Retinal pigment epithelial cell (primary cell): ENCODE measurements around the gene EHMT2.
"Not testable (repeated sequence)": the region's sequence is repeated elsewhere in the genome, so short reads cannot be mapped to it uniquely, and the experiment has no call there.

ENCODE experiments used
- DNase-seq: peaks from one replicate; pipeline ENCODE4 v3.0.0-alpha.2; 2010; ENCODE audit warnings: low read depth
- H3K4me3 ChIP-seq: 2 replicates; pipeline ENCODE4 v1.5.1; 2011; ENCODE audit warnings: mild to moderate bottlenecking, low read length, control low read depth, moderate library complexity
- CTCF ChIP-seq: conservative IDR thresholded peaks from 2 replicates; pipeline ENCODE4 v1.5.1; 2011; ENCODE audit warnings: low read depth, low read length, control low read depth, inconsistent platforms

EHMT2 gene

DNA sequence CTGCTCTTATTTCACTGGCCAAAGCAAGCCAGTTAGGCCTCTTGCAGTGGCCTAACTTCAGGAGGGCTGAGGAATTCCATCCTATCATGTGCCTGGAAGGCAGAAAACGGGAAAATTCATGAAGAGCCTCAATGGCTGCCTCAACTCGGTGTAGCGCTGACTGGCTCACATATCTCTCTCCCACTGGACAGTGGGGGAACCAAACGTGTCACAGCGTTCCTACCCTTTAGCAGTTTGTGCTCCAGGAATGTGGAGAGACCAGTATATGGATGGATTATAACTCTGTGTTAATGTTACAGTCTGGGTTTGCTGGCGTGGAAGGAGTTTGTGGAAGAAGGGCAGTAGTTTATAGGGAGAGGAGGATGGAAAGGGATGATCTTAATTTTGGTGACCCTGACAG lies 18.3 kb upstream of the EHMT2 start:
- no peak overlapping the region for H3K4me3 ChIP-seq
- no peak for TF ChIP-seq CTCF
- DNase-seq: no peak

- TF ChIP-seq CTCF: no peak
- no peak overlapping the region for H3K4me3 ChIP-seq
- DNase-seq: no peak
These were observed 17.9 kb upstream of the EHMT2 start for GRCh38 chr6:31915351-31915750.

DNA sequence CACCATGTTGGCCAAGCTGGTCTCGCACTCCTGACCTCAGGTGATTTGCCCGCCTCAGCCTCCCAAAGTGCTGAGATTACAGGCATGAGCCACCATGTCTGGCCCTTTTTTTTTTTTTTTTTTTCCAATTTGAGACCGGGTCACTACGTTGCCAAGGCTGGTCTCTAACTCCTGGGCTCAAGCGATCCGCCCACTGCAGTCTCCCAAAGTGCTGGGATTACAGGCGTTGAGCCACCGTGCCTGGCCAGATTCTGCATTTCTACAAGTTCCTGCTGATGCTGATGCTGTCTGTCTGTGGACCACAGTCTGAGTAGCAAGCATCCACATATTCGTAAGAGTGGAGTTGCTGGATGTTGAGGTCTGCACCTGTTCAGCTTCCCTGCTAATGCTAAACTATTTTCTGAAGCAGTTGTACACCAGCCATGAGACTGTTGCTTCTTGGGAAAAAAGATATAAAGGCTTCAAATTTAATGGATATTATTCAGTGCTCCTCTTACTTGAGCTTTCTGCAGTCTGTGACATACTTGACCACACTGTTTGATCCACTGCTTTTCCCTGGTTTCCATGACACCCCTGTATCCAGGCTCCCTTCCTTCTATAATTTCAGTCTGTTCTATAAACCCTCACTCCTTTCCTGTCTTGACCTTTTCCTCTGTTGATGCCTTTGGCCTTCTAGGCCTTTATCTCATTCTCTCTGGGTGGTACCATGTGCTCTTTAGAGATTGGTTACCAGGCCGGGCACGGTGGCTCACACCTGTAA lies 14.5 kb upstream of the EHMT2 start:
- H3K4me3 ChIP-seq: no peak overlapping the region
- TF ChIP-seq CTCF: no peak
- no peak for DNase-seq

DNA sequence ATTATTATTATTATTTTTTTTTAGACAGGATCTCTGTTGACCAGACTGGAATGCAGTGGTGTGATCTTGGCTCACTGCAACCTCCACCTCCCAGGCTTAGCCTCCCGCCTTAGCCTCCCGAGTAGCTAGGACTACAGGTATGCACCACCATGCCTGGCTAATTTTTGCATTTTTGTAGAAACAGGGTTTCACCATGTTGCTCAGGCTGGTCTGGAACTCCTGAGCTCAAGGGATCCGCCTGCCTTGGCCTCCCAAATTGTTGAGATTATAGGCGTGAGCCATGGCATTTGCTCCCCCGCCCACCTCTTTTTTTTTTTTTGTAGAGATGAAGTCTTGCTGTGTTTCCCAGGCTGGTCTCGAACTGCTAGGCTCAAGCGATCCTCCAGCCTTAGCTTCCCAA lies 11.8 kb upstream of the EHMT2 start:
- H3K4me3 ChIP-seq, DNase-seq: not testable (repeated sequence)

GRCh38 chr6:31908791-31909190 lies 11.3 kb upstream of the EHMT2 start:
- no peak overlapping the region for H3K4me3 ChIP-seq
- TF ChIP-seq CTCF: no peak
- no peak for DNase-seq

- H3K4me3 ChIP-seq, DNase-seq: not testable (repeated sequence)
These were observed 10.8 kb upstream of the EHMT2 start for GRCh38 chr6:31908255-31908654.

GRCh38 chr6:31907158-31907813 lies 9.8 kb upstream of the EHMT2 start:
- no peak overlapping the region for H3K4me3 ChIP-seq
- TF ChIP-seq CTCF: no peak
- DNase-seq: no peak

DNA sequence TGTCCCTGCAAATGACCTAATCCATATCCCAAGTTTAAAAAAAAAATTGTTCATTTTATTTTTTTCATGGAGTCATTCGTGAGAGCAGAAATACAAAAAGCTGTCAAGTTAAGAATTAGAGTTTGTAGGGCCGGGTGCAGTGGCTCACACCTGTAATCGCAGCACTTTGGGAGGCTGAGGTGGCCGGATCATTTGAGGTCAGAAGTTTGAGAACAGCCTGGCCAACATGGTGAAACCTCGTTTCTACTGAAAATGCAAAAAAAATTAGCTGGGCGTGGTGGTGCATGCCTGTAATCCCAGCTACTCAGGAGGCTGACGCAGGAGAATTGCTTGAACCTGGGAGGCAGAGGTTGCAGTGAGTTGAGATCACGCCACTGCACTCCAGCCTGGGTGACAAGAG lies 9.2 kb upstream of the EHMT2 start:
- DNase-seq, H3K4me3 ChIP-seq: not testable (repeated sequence)
